Kidney (tissue), 14 donors: ENCODE results near the gene CNTFR. TPM values are rescaled to one million over a fixed set of nuclear protein-coding genes. Genes with fewer than 3 reads are reported as not detected.

ENCODE experiments used
- DNase-seq, 5 donors: peaks; one replicate each; pipeline ENCODE4 v3.0.0-alpha.2; 2013 to 2020
- FAIRE-seq: peaks from 2 replicates; lab custom pipeline; 2012; peaks lifted over from hg19 to GRCh38; lab: Jason Lieb, UNC
- H3K27ac ChIP-seq, 2 donors: one replicate each; pipeline ENCODE4 v1.7.0; 2013; ENCODE audit warnings: low read depth in 2 of 2, low read length in 2 of 2, inconsistent platforms in 1 of 2
- H3K27me3 ChIP-seq: one replicate; pipeline ENCODE4 v1.7.1; 2013; ENCODE audit warnings: low read length, inconsistent platforms; ENCODE audit not compliant: control insufficient read depth, insufficient read depth
- H3K36me3 ChIP-seq, 3 donors: one replicate each; pipeline versions ENCODE4 v1.7.0 to v1.7.1; 2013; ENCODE audit warnings: low read length in 3 of 3, control low read depth in 1 of 3, inconsistent platforms in 1 of 3; ENCODE audit not compliant: insufficient read depth in 3 of 3, control insufficient read depth in 2 of 3
- H3K4me1 ChIP-seq, 3 donors: one replicate each; pipeline versions ENCODE4 v1.7.0 to v1.7.1; 2013; ENCODE audit warnings: low read length in 3 of 3, inconsistent platforms in 1 of 3, low read depth in 1 of 3; ENCODE audit not compliant: control insufficient read depth in 2 of 3, insufficient read depth in 2 of 3
- H3K4me3 ChIP-seq, 3 donors: one replicate each; pipeline versions ENCODE4 v1.7.0 to v1.8.1; 2013; ENCODE audit warnings: low read length in 3 of 3, control low read depth in 1 of 3, inconsistent platforms in 1 of 3
- H3K9ac ChIP-seq, 3 donors: one replicate each; pipeline versions ENCODE4 v1.7.0 to v1.7.1; 2013; ENCODE audit warnings: low read length in 3 of 3, control low read depth in 1 of 3, inconsistent platforms in 1 of 3
- H3K9me3 ChIP-seq, 3 donors: one replicate each; pipeline versions ENCODE4 v1.7.0 to v1.7.1; 2013; ENCODE audit warnings: low read length in 3 of 3, control low read depth in 1 of 3, inconsistent platforms in 1 of 3; ENCODE audit not compliant: control insufficient read depth in 2 of 3, insufficient read depth in 1 of 3
- intact Hi-C: fragments of 100-400 bp; cut with DNase I; formaldehyde crosslinking; loops from one replicate; pipeline ENCODE4 v1.11.1; 2022
- polyA plus RNA-seq: library from polyadenylated mRNA; stranded (reverse); fragments of 350-450 nt; fragmentation: Illumina TruSeq; extraction: RNeasy Lipid Tissue Mini Kit (QIAGEN cat#74804); gene quantifications from one replicate; pipeline ENCODE4 v1.2.3, GENCODE V29; 2014; ENCODE audit warnings: low read depth, low replicate concordance; ENCODE audit not compliant: insufficient read depth
- total RNA-seq: library from RNA; stranded (reverse); fragmentation: NEBNext Ultra II Directional; extraction: Animal tissue kit (Norgen Biotek cat#: 25700); gene quantifications from one replicate; pipeline ENCODE4 v1.2.1, GENCODE V29; 2021
- TF ChIP-seq, protein P1 (sequence below): IDR thresholded peaks from 3 replicates; pipeline ENCODE4 v1.5.1; 2012; ENCODE audit warnings: mild to moderate bottlenecking, moderate library complexity, borderline replicate concordance; ENCODE audit not compliant: insufficient read depth; ENCODE audit errors: extremely low read depth
- donor health status: control.
- donor health status: control.
- donor health status: control.
- donor health status: control.
- donor health status: control.
- donor health status: DM: yes; HTN: yes; CAD: no.
- donor health status: Normal renal cell carcinoma (clear cell type).

The CNTFR gene
- total and polyA plus RNA-seq, 2 donors from 2014 or later, result 1.7 to 3.7 TPM

DNA sequence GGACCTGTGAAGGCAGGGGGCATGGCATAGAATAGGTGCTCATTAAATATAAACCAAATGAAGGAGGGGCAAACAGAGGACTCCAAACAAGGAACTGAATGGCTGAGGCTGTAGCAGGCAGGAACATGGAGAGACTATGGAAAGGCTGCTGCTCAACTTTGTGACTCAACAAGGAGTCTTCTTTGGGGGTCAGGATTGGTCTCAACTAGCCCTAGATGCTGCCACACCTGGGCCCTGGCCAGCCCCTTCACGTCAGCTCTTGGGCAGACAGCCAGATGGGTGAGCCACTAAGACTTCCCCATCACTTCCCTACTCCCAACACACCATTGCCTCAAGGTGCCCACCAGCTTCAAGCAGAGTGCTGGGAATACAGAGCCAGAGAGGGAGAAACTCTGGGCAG, 11.4 kb upstream of the CNTFR start:
- H3K27ac ChIP-seq, result no peak overlapping the region
- H3K27me3 ChIP-seq, result no peaks in the 10 kb centered on the region
- FAIRE-seq (no peak), DNase-seq (no peak)
- H3K9me3 ChIP-seq, result no peaks in the 10 kb centered on the region
- TF ChIP-seq, protein P1, sequence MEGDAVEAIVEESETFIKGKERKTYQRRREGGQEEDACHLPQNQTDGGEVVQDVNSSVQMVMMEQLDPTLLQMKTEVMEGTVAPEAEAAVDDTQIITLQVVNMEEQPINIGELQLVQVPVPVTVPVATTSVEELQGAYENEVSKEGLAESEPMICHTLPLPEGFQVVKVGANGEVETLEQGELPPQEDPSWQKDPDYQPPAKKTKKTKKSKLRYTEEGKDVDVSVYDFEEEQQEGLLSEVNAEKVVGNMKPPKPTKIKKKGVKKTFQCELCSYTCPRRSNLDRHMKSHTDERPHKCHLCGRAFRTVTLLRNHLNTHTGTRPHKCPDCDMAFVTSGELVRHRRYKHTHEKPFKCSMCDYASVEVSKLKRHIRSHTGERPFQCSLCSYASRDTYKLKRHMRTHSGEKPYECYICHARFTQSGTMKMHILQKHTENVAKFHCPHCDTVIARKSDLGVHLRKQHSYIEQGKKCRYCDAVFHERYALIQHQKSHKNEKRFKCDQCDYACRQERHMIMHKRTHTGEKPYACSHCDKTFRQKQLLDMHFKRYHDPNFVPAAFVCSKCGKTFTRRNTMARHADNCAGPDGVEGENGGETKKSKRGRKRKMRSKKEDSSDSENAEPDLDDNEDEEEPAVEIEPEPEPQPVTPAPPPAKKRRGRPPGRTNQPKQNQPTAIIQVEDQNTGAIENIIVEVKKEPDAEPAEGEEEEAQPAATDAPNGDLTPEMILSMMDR, result no peak
- no peaks in the 10 kb centered on the region for H3K4me1 ChIP-seq
- no peak overlapping the region for H3K9ac ChIP-seq
- no peaks in the 10 kb centered on the region for H3K36me3 ChIP-seq
- intact Hi-C loops, result no loop called here
- H3K4me3 ChIP-seq, result no peak overlapping the region

- no peaks in the 10 kb centered on the region for H3K4me1 ChIP-seq
- no peaks in the 10 kb centered on the region for H3K27me3 ChIP-seq
- no peak overlapping the region for H3K27ac ChIP-seq
- no peaks in the 10 kb centered on the region for H3K9me3 ChIP-seq
- no peak overlapping the region for H3K9ac ChIP-seq
- intact Hi-C loops, result loop anchor here (10.0 kb wide), 1 partner anchor 185 kb away; no protein-coding TSS in a partner anchor
- TF ChIP-seq, protein P1, result no peak
- FAIRE-seq (no peak), DNase-seq (no peak)
- no peak overlapping the region for H3K4me3 ChIP-seq
- H3K36me3 ChIP-seq, result no peaks in the 10 kb centered on the region
Observed at GRCh38 chr9:34599546-34599945, 10.0 kb upstream of the CNTFR start.

GRCh38 chr9:34594177-34594576, 4.7 kb upstream of the CNTFR start:
- intact Hi-C loops, result loop anchor here (5.0 to 10.0 kb wide), 2 partner anchors 47 to 179 kb away; no protein-coding TSS in a partner anchor
- Histone ChIP-seq H3K4me1 (peaks cover 0 to 4% (median 0%) of the 10 kb centered on the region in 3 donors), H3K9ac (no peak overlapping the region), H3K4me3 (no peak overlapping the region), H3K9me3 (no peaks in the 10 kb centered on the region), H3K27me3 (peaks cover 3% of the 10 kb centered on the region), H3K27ac (no peak overlapping the region), H3K36me3 (no peaks in the 10 kb centered on the region)
- no peak for FAIRE-seq
- TF ChIP-seq, protein P1, result no peak
- DNase-seq, result peak in 1 of 5 donors; percentile 87
